GM18909 (cell line): ENCODE results near the gene FAT1.

Source experiments
- ATAC-seq: cut with Tn5 transposase; IDR thresholded peaks from one replicate; pipeline ENCODE4 v1.9.1; 2021; ENCODE audit warnings: mild to moderate bottlenecking; ENCODE audit not compliant: unreplicated experiment, poor library complexity

FAT1 gene

DNA sequence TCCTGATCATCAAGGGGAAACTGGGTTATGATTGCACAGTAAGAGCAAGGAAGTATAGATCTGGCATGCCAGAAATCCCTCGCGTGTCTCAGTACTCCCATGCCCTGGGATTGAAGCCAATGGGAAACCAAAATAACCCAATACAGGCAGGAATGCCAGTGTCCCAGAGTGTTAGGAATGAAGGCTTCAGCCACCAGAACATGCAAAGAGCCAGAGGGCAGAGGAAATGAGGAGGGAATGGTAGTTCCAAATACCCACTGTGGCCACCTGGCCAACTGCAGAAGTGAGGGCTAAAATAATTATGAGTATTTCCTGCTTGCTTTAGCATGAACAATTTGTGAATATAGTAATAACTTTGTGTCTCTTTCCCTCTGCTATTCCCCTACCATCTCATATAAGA is 180.4 kb downstream of the FAT1 start:
- no peak for ATAC-seq

GRCh38 chr4:186541801-186542200 is 181.9 kb downstream of the FAT1 start:
- no peak for ATAC-seq

GRCh38 chr4:186537843-186538521 is 185.7 kb downstream of the FAT1 start:
- ATAC-seq = no peak
